GM12864 (cell line): Measurements from ENCODE around the gene CADPS2.

Experiments
- DNase-seq: peaks from one replicate; pipeline ENCODE4 v3.0.0-alpha.2; 2011; ENCODE audit warnings: low read depth
- H3K4me3 ChIP-seq: 2 replicates; pipeline ENCODE4 v1.5.1; 2011; ENCODE audit warnings: mild to moderate bottlenecking, low read depth, low read length, control low read depth
- CTCF ChIP-seq: IDR thresholded peaks from 2 replicates; pipeline ENCODE4 v1.5.1; 2011; ENCODE audit warnings: low read depth, mild to moderate bottlenecking, moderate library complexity, low read length, control low read depth, inconsistent platforms; ENCODE audit errors: missing control alignments

The CADPS2 gene

GRCh38 chr7:122273117-122273516 is 613.1 kb downstream of the CADPS2 start:
- no peak for DNase-seq
- H3K4me3 ChIP-seq: no peak overlapping the region
- TF ChIP-seq CTCF: no peak

GRCh38 chr7:122269241-122269640 is 617.0 kb downstream of the CADPS2 start:
- no peak for DNase-seq
- TF ChIP-seq CTCF: no peak
- no peak overlapping the region for H3K4me3 ChIP-seq
